NCI-H146 (cell line): ENCODE measurements around the gene MLPH.
A peak's percentile ranks its signal among the peaks of the same experiment; 100 is the strongest.

ENCODE experiments used
- DNase-seq: peaks from one replicate; lab custom pipeline; 2025; lab: John Stamatoyannopoulos, UW

The MLPH gene

GRCh38 chr2:237500681-237501424, 13.8 kb downstream of the MLPH start:
- DNase-seq, result no peak

GRCh38 chr2:237501892-237502513, 15.0 kb downstream of the MLPH start:
- no peak for DNase-seq

- no peak for DNase-seq
These were observed 16.1 kb downstream of the MLPH start for GRCh38 chr2:237503201-237503600.

- DNase-seq, result no peak
These were observed 18.3 kb downstream of the MLPH start for GRCh38 chr2:237505188-237505939.

GRCh38 chr2:237507512-237507911, 20.5 kb downstream of the MLPH start:
- DNase-seq, result no peak

GRCh38 chr2:237508361-237508760, 21.3 kb downstream of the MLPH start:
- DNase-seq, result no peak

- no peak for DNase-seq
These were observed 22.1 kb downstream of the MLPH start for GRCh38 chr2:237509151-237509550.

- no peak for DNase-seq
These were observed 22.9 kb downstream of the MLPH start for GRCh38 chr2:237509905-237510304.

- DNase-seq, result no peak
These were observed 23.6 kb downstream of the MLPH start for GRCh38 chr2:237510502-237511217.

GRCh38 chr2:237511433-237511832, 24.4 kb downstream of the MLPH start:
- DNase-seq, result no peak

- DNase-seq, result no peak
These were observed 24.9 kb downstream of the MLPH start for GRCh38 chr2:237511885-237512405.

GRCh38 chr2:237512774-237513466, 25.9 kb downstream of the MLPH start:
- peak; percentile 87 for DNase-seq

GRCh38 chr2:237513693-237514092, 26.6 kb downstream of the MLPH start:
- DNase-seq, result no peak

- DNase-seq, result no peak
These were observed 27.6 kb downstream of the MLPH start for GRCh38 chr2:237514474-237515130.

- no peak for DNase-seq
These were observed 28.1 kb downstream of the MLPH start for GRCh38 chr2:237515166-237515565.

GRCh38 chr2:237515621-237516275, 28.7 kb downstream of the MLPH start:
- DNase-seq, result no peak

GRCh38 chr2:237517163-237517562, 30.1 kb downstream of the MLPH start:
- DNase-seq, result no peak

- DNase-seq, result no peak
These were observed 30.9 kb downstream of the MLPH start for GRCh38 chr2:237517990-237518389.

GRCh38 chr2:237519506-237520245, 32.6 kb downstream of the MLPH start:
- no peak for DNase-seq

- DNase-seq, result no peak
These were observed 33.2 kb downstream of the MLPH start for GRCh38 chr2:237520290-237520689.
